ENCODE data around the gene GYPC.

DNA sequence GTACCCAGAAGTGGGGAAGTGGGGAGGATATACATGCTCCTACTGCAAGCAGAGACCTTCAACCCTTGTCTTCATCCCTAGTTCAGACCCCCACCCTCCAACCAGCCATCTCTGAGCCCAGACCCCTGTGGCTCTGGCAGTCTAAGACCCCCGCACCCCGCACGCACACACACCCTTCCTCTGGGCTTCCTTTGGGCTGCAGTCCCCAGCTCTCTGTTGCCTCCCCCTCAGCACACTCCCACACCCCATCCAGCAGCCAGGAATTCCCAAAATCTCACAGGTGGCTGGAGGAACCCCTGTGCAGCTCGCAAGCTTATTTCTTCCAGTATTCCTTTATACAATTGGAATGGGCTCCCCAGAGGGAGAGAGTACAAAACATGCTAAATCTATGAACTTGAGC is 13.9 kb upstream of the GYPC start:
- TF ChIP-seq, protein P1, sequence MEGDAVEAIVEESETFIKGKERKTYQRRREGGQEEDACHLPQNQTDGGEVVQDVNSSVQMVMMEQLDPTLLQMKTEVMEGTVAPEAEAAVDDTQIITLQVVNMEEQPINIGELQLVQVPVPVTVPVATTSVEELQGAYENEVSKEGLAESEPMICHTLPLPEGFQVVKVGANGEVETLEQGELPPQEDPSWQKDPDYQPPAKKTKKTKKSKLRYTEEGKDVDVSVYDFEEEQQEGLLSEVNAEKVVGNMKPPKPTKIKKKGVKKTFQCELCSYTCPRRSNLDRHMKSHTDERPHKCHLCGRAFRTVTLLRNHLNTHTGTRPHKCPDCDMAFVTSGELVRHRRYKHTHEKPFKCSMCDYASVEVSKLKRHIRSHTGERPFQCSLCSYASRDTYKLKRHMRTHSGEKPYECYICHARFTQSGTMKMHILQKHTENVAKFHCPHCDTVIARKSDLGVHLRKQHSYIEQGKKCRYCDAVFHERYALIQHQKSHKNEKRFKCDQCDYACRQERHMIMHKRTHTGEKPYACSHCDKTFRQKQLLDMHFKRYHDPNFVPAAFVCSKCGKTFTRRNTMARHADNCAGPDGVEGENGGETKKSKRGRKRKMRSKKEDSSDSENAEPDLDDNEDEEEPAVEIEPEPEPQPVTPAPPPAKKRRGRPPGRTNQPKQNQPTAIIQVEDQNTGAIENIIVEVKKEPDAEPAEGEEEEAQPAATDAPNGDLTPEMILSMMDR (IDR thresholded peaks at IDR 0.05; ENCODE audit: insufficient read depth, low read length): no peak
- no peak for TF ChIP-seq POLR2AphosphoS5 (IDR thresholded peaks at IDR 0.05; ENCODE audit: low read depth)
